HG03521 (cell line): ENCODE results near the gene MPDZ.
"Not testable (repeated sequence)": the region's sequence is repeated elsewhere in the genome, so short reads cannot be mapped to it uniquely, and the experiment has no call there.

ENCODE experiments used
- ATAC-seq: cut with Tn5 transposase; IDR thresholded peaks from one replicate; pipeline ENCODE4 v1.9.1; 2021; ENCODE audit warnings: mild to moderate bottlenecking, moderate library complexity; ENCODE audit not compliant: unreplicated experiment

Gene MPDZ

GRCh38 chr9:13266167-13266566 is 13.3 kb downstream of the MPDZ start:
- ATAC-seq: no peak

- ATAC-seq: no peak
Observed at GRCh38 chr9:13264788-13265187, 14.7 kb downstream of the MPDZ start.

GRCh38 chr9:13263511-13263910 is 16.0 kb downstream of the MPDZ start:
- no peak for ATAC-seq

- no peak for ATAC-seq
Observed at GRCh38 chr9:13252852-13253251, 26.6 kb downstream of the MPDZ start.

- no peak for ATAC-seq
Observed at GRCh38 chr9:13244181-13244580, 35.3 kb downstream of the MPDZ start.

GRCh38 chr9:13241283-13241682 is 38.2 kb downstream of the MPDZ start:
- no peak for ATAC-seq

GRCh38 chr9:13239660-13240059 is 39.8 kb downstream of the MPDZ start:
- no peak for ATAC-seq

GRCh38 chr9:13239208-13239607 is 40.3 kb downstream of the MPDZ start:
- ATAC-seq: no peak

- ATAC-seq: no peak
Observed at GRCh38 chr9:13234932-13235331, 44.6 kb downstream of the MPDZ start.

GRCh38 chr9:13228431-13228830 is 51.1 kb downstream of the MPDZ start:
- ATAC-seq: no peak

GRCh38 chr9:13224366-13224765 is 55.1 kb downstream of the MPDZ start:
- ATAC-seq: no peak

GRCh38 chr9:13222733-13223132 is 56.8 kb downstream of the MPDZ start:
- ATAC-seq: not testable (repeated sequence)

- no peak for ATAC-seq
Observed at GRCh38 chr9:13221741-13222140, 57.8 kb downstream of the MPDZ start.

GRCh38 chr9:13220837-13221236 is 58.7 kb downstream of the MPDZ start:
- no peak for ATAC-seq

GRCh38 chr9:13215791-13216554 is 63.5 kb downstream of the MPDZ start:
- no peak for ATAC-seq

GRCh38 chr9:13213998-13214397 is 65.5 kb downstream of the MPDZ start:
- ATAC-seq: no peak

GRCh38 chr9:13213337-13213736 is 66.2 kb downstream of the MPDZ start:
- ATAC-seq: no peak

GRCh38 chr9:13210306-13210705 is 69.2 kb downstream of the MPDZ start:
- no peak for ATAC-seq

- no peak for ATAC-seq
Observed at GRCh38 chr9:13209498-13209897, 70.0 kb downstream of the MPDZ start.

GRCh38 chr9:13205824-13206223 is 73.7 kb downstream of the MPDZ start:
- no peak for ATAC-seq

GRCh38 chr9:13190040-13190439 is 89.5 kb downstream of the MPDZ start:
- ATAC-seq: no peak

- ATAC-seq: no peak
Observed at GRCh38 chr9:13189362-13189761, 90.1 kb downstream of the MPDZ start.

- no peak for ATAC-seq
Observed at GRCh38 chr9:13186774-13187173, 92.7 kb downstream of the MPDZ start.
